ENCODE data around the gene RPL29.

DNA sequence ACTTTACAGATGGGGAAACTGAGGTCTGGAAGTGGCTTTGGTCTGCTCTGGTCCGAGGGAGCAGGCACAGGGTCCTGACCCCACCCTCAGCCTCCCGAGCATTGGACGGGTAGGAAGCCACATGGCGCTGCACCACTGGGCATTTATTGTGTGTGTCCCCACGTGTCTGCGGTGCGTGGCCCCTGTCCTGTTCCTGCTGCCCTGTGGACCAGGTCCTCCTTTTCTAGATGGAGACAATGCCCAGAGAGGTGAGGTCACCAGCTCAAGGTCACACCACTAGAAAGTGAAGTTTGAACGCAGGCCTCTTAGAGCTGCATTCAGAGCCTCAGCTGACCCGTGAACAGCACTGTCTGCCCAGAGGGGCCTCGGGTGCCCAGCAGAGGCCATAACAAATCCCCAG lies 33.8 kb upstream of the RPL29 start:
- TF ChIP-seq, protein P1, sequence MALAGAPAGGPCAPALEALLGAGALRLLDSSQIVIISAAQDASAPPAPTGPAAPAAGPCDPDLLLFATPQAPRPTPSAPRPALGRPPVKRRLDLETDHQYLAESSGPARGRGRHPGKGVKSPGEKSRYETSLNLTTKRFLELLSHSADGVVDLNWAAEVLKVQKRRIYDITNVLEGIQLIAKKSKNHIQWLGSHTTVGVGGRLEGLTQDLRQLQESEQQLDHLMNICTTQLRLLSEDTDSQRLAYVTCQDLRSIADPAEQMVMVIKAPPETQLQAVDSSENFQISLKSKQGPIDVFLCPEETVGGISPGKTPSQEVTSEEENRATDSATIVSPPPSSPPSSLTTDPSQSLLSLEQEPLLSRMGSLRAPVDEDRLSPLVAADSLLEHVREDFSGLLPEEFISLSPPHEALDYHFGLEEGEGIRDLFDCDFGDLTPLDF (CRISPR knock-in tag; IDR thresholded peaks at IDR 0.05): no peak
- TF ChIP-seq, protein P2, sequence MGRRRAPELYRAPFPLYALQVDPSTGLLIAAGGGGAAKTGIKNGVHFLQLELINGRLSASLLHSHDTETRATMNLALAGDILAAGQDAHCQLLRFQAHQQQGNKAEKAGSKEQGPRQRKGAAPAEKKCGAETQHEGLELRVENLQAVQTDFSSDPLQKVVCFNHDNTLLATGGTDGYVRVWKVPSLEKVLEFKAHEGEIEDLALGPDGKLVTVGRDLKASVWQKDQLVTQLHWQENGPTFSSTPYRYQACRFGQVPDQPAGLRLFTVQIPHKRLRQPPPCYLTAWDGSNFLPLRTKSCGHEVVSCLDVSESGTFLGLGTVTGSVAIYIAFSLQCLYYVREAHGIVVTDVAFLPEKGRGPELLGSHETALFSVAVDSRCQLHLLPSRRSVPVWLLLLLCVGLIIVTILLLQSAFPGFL (CRISPR knock-in tag; IDR thresholded peaks at IDR 0.05): no peak
- TF ChIP-seq, protein P3, sequence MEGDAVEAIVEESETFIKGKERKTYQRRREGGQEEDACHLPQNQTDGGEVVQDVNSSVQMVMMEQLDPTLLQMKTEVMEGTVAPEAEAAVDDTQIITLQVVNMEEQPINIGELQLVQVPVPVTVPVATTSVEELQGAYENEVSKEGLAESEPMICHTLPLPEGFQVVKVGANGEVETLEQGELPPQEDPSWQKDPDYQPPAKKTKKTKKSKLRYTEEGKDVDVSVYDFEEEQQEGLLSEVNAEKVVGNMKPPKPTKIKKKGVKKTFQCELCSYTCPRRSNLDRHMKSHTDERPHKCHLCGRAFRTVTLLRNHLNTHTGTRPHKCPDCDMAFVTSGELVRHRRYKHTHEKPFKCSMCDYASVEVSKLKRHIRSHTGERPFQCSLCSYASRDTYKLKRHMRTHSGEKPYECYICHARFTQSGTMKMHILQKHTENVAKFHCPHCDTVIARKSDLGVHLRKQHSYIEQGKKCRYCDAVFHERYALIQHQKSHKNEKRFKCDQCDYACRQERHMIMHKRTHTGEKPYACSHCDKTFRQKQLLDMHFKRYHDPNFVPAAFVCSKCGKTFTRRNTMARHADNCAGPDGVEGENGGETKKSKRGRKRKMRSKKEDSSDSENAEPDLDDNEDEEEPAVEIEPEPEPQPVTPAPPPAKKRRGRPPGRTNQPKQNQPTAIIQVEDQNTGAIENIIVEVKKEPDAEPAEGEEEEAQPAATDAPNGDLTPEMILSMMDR (CRISPR knock-in tag; IDR thresholded peaks at IDR 0.05): no peak
- TF ChIP-seq TCF12 (IDR thresholded peaks at IDR 0.05) (no peak), TCF12 (CRISPR knock-in tag; IDR thresholded peaks at IDR 0.05) (no peak), EZH2 (conservative IDR thresholded peaks at IDR 0.05; ENCODE audit: low read depth, low read length) (no peak), ZBTB7A (CRISPR knock-in tag; IDR thresholded peaks at IDR 0.05) (no peak), POLR2A (IDR thresholded peaks at IDR 0.05; ENCODE audit: insufficient read depth in 1 of 2, low read depth in 2 of 2, low read length in 2 of 2) (no peak), RAD21 (CRISPR knock-in tag; IDR thresholded peaks at IDR 0.05) (no peak), HNF4G (IDR thresholded peaks at IDR 0.05; ENCODE audit: borderline replicate concordance, low read depth, low read length) (0 out of 2 replicates have a peak, but pooled peaks have one; percentile 15), HNF4G (CRISPR knock-in tag; IDR thresholded peaks at IDR 0.05; ENCODE audit: borderline replicate concordance, low read depth) (no peak), ZNF510 (CRISPR knock-in tag; IDR thresholded peaks at IDR 0.05; ENCODE audit: low read depth) (no peak), ZNF225 (CRISPR knock-in tag; IDR thresholded peaks at IDR 0.05) (no peak)
- TF ChIP-seq, protein P4, sequence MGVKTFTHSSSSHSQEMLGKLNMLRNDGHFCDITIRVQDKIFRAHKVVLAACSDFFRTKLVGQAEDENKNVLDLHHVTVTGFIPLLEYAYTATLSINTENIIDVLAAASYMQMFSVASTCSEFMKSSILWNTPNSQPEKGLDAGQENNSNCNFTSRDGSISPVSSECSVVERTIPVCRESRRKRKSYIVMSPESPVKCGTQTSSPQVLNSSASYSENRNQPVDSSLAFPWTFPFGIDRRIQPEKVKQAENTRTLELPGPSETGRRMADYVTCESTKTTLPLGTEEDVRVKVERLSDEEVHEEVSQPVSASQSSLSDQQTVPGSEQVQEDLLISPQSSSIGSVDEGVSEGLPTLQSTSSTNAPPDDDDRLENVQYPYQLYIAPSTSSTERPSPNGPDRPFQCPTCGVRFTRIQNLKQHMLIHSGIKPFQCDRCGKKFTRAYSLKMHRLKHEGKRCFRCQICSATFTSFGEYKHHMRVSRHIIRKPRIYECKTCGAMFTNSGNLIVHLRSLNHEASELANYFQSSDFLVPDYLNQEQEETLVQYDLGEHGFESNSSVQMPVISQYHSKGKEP (CRISPR knock-in tag; IDR thresholded peaks at IDR 0.05): no peak
- TF ChIP-seq, protein P5, sequence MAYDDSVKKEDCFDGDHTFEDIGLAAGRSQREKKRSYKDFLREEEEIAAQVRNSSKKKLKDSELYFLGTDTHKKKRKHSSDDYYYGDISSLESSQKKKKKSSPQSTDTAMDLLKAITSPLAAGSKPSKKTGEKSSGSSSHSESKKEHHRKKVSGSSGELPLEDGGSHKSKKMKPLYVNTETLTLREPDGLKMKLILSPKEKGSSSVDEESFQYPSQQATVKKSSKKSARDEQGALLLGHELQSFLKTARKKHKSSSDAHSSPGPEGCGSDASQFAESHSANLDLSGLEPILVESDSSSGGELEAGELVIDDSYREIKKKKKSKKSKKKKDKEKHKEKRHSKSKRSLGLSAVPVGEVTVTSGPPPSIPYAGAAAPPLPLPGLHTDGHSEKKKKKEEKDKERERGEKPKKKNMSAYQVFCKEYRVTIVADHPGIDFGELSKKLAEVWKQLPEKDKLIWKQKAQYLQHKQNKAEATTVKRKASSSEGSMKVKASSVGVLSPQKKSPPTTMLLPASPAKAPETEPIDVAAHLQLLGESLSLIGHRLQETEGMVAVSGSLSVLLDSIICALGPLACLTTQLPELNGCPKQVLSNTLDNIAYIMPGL (CRISPR knock-in tag; IDR thresholded peaks at IDR 0.05; ENCODE audit: borderline replicate concordance in 1 of 2, low read depth in 1 of 2): no peak
- TF ChIP-seq, protein P6, sequence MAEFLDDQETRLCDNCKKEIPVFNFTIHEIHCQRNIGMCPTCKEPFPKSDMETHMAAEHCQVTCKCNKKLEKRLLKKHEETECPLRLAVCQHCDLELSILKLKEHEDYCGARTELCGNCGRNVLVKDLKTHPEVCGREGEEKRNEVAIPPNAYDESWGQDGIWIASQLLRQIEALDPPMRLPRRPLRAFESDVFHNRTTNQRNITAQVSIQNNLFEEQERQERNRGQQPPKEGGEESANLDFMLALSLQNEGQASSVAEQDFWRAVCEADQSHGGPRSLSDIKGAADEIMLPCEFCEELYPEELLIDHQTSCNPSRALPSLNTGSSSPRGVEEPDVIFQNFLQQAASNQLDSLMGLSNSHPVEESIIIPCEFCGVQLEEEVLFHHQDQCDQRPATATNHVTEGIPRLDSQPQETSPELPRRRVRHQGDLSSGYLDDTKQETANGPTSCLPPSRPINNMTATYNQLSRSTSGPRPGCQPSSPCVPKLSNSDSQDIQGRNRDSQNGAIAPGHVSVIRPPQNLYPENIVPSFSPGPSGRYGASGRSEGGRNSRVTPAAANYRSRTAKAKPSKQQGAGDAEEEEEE (CRISPR knock-in tag; IDR thresholded peaks at IDR 0.05; ENCODE audit: borderline replicate concordance): no peak

All from HepG2 (cell line).